Duodenal mucosa (tissue), 2 donors: Measurements from ENCODE around the gene ILF3.

ENCODE experiments used
- H3K27ac ChIP-seq: one replicate; pipeline ENCODE4 v1.7.0; 2013; ENCODE audit warnings: low read depth, low read length
- H3K27me3 ChIP-seq, 2 donors: one replicate each; pipeline ENCODE4 v1.7.0; 2013; ENCODE audit warnings: low read length in 2 of 2, control low read depth in 1 of 2; ENCODE audit not compliant: insufficient read depth in 2 of 2, control insufficient read depth in 1 of 2
- H3K36me3 ChIP-seq, 2 donors: one replicate each; pipeline ENCODE4 v1.7.0; 2013; ENCODE audit warnings: low read length in 2 of 2, control low read depth in 1 of 2; ENCODE audit not compliant: insufficient read depth in 2 of 2, control insufficient read depth in 1 of 2
- H3K4me1 ChIP-seq, 2 donors: one replicate each; pipeline ENCODE4 v1.7.0; 2013; ENCODE audit warnings: low read length in 2 of 2, control low read depth in 1 of 2; ENCODE audit not compliant: insufficient read depth in 2 of 2, control insufficient read depth in 1 of 2
- H3K4me3 ChIP-seq, 2 donors: one replicate each; pipeline ENCODE4 v1.7.0; 2013; ENCODE audit warnings: low read length in 2 of 2, low read depth in 1 of 2
- H3K9ac ChIP-seq, 2 donors: one replicate each; pipeline ENCODE4 v1.7.0; 2013; ENCODE audit warnings: low read length in 2 of 2, low read depth in 1 of 2
- H3K9me3 ChIP-seq, 2 donors: one replicate each; pipeline ENCODE4 v1.7.0; 2013; ENCODE audit warnings: low read length in 2 of 2, control low read depth in 1 of 2; ENCODE audit not compliant: control insufficient read depth in 1 of 2

The ILF3 gene

GRCh38 chr19:10641248-10641647, 12.9 kb upstream of the ILF3 start:
- Histone ChIP-seq H3K9me3 (no peaks in the 10 kb centered on the region), H3K4me1 (peaks cover 8 to 12% of the 10 kb centered on the region in 2 donors), H3K4me3 (no peak overlapping the region), H3K36me3 (peaks cover 3 to 45% of the 10 kb centered on the region in 2 donors), H3K9ac (no peak overlapping the region), H3K27me3 (no peaks in the 10 kb centered on the region), H3K27ac (no peak overlapping the region)

GRCh38 chr19:10642473-10643171, 11.5 kb upstream of the ILF3 start:
- H3K27me3 ChIP-seq, result no peaks in the 10 kb centered on the region
- H3K36me3 ChIP-seq, result peaks cover 3 to 32% of the 10 kb centered on the region in 2 donors
- H3K4me1 ChIP-seq, result peaks cover 8 to 12% of the 10 kb centered on the region in 2 donors
- no peak overlapping the region for H3K27ac ChIP-seq
- H3K9ac ChIP-seq, result no peak overlapping the region
- H3K4me3 ChIP-seq, result no peak overlapping the region
- H3K9me3 ChIP-seq, result no peaks in the 10 kb centered on the region

- Histone ChIP-seq H3K4me1 (peaks cover 8 to 12% of the 10 kb centered on the region in 2 donors), H3K27ac (no peak overlapping the region), H3K36me3 (peaks cover 0 to 25% of the 10 kb centered on the region in 2 donors), H3K4me3 (no peak overlapping the region), H3K9me3 (no peaks in the 10 kb centered on the region), H3K27me3 (no peaks in the 10 kb centered on the region), H3K9ac (no peak overlapping the region)
Observed at GRCh38 chr19:10643172-10643967, 10.8 kb upstream of the ILF3 start.

- Histone ChIP-seq H3K4me3 (no peak overlapping the region), H3K27me3 (no peaks in the 10 kb centered on the region), H3K9me3 (no peaks in the 10 kb centered on the region), H3K4me1 (peaks cover 8 to 12% of the 10 kb centered on the region in 2 donors), H3K9ac (no peak overlapping the region), H3K27ac (no peak overlapping the region), H3K36me3 (peaks cover 0 to 25% of the 10 kb centered on the region in 2 donors)
Observed at GRCh38 chr19:10643968-10644259, 10.2 kb upstream of the ILF3 start.

GRCh38 chr19:10644260-10645007, 9.7 kb upstream of the ILF3 start:
- Histone ChIP-seq H3K27me3 (no peaks in the 10 kb centered on the region), H3K36me3 (peaks cover 0 to 20% of the 10 kb centered on the region in 2 donors), H3K4me1 (peaks cover 5 to 7% of the 10 kb centered on the region in 2 donors), H3K9me3 (no peaks in the 10 kb centered on the region), H3K4me3 (no peak overlapping the region), H3K9ac (no peak overlapping the region), H3K27ac (no peak overlapping the region)

GRCh38 chr19:10646456-10647159, 7.5 kb upstream of the ILF3 start:
- H3K27me3 ChIP-seq, result no peaks in the 10 kb centered on the region
- H3K4me1 ChIP-seq, result peaks cover 0 to 8% of the 10 kb centered on the region in 2 donors
- no peak overlapping the region for H3K27ac ChIP-seq
- no peaks in the 10 kb centered on the region for H3K9me3 ChIP-seq
- H3K9ac ChIP-seq, result no peak overlapping the region
- H3K4me3 ChIP-seq, result no peak overlapping the region
- peaks cover 0 to 18% of the 10 kb centered on the region in 2 donors for H3K36me3 ChIP-seq

GRCh38 chr19:10648360-10648759, 5.8 kb upstream of the ILF3 start:
- no peak overlapping the region for H3K4me3 ChIP-seq
- H3K27ac ChIP-seq, result no peak overlapping the region
- H3K9ac ChIP-seq, result no peak overlapping the region
- H3K36me3 ChIP-seq, result peaks cover 0 to 10% of the 10 kb centered on the region in 2 donors
- no peaks in the 10 kb centered on the region for H3K9me3 ChIP-seq
- H3K4me1 ChIP-seq, result peaks cover 6 to 22% of the 10 kb centered on the region in 2 donors
- no peaks in the 10 kb centered on the region for H3K27me3 ChIP-seq

- no peak overlapping the region for H3K27ac ChIP-seq
- H3K4me3 ChIP-seq, result no peak overlapping the region
- peaks cover 18 to 34% of the 10 kb centered on the region in 2 donors for H3K4me1 ChIP-seq
- peaks cover 0 to 7% of the 10 kb centered on the region in 2 donors for H3K36me3 ChIP-seq
- no peaks in the 10 kb centered on the region for H3K9me3 ChIP-seq
- no peaks in the 10 kb centered on the region for H3K27me3 ChIP-seq
- H3K9ac ChIP-seq, result no peak overlapping the region
Observed at GRCh38 chr19:10651851-10652250, 2.3 kb upstream of the ILF3 start.

GRCh38 chr19:10653482-10653731, 739 bp upstream of the ILF3 start:
- Histone ChIP-seq H3K27me3 (no peaks in the 10 kb centered on the region), H3K9me3 (no peaks in the 10 kb centered on the region), H3K27ac (peak overlapping the region; percentile 98), H3K4me1 (peaks cover 18 to 34% of the 10 kb centered on the region in 2 donors), H3K9ac (peak overlapping the region; percentile 98 to 99), H3K4me3 (peak overlapping the region; percentile 82 to 91), H3K36me3 (peaks cover 0 to 7% of the 10 kb centered on the region in 2 donors)
